Measurements from ENCODE around the gene RNPEPL1. TPM values are rescaled to one million over a fixed set of nuclear protein-coding genes. Genes with fewer than 3 reads are reported as not detected.

The RNPEPL1 gene
- total RNA-seq, 1 donor from 2014 or later = 22.7 TPM

GRCh38 chr2:240551288-240551687, 17.0 kb upstream of the RNPEPL1 start:
- TF ChIP-seq CTCF (IDR thresholded peaks at IDR 0.05; ENCODE audit: insufficient read depth, low read depth, low read length) = no peak
- TF ChIP-seq EZH2 (IDR thresholded peaks at IDR 0.05; ENCODE audit: insufficient read depth, low read length) = no peak
- H3K4me1 Mint-ChIP-seq (ENCODE audit: low read depth, unreplicated experiment) = no peaks in the 10 kb centered on the region
- peaks cover 15% of the 10 kb centered on the region for H3K36me3 Mint-ChIP-seq (ENCODE audit: low read depth, unreplicated experiment)
- H4K20me1 ChIP-seq (ENCODE audit: insufficient read depth, low read length) = no peaks in the 10 kb centered on the region
- peaks cover 6% of the 10 kb centered on the region for H3K9me3 Mint-ChIP-seq (ENCODE audit: unreplicated experiment)
- H3K4me1 ChIP-seq (ENCODE audit: insufficient read depth, low read length) = no peaks in the 10 kb centered on the region
- FAIRE-seq = no peak
- no peaks in the 10 kb centered on the region for H3K27me3 ChIP-seq (ENCODE audit: insufficient read depth, low read length)
- H3K27me3 Mint-ChIP-seq (ENCODE audit: low read depth, unreplicated experiment) = no peaks in the 10 kb centered on the region
- no peaks in the 10 kb centered on the region for H3K36me3 ChIP-seq (ENCODE audit: insufficient read depth, low read length)
- H3K79me2 ChIP-seq (ENCODE audit: insufficient read depth, low read length) = peaks cover 9% of the 10 kb centered on the region
- no peak overlapping the region for H3K4me3 Mint-ChIP-seq (ENCODE audit: unreplicated experiment)
- DNase-seq (ENCODE audit: low read depth) = no peak
- H2AFZ ChIP-seq (ENCODE audit: low read depth, low read length) = no peak overlapping the region
- H3K9ac ChIP-seq (ENCODE audit: low read length) = no peak overlapping the region
- no peak overlapping the region for H3K27ac Mint-ChIP-seq (ENCODE audit: unreplicated experiment)
- no peaks in the 10 kb centered on the region for H3K9me3 ChIP-seq (ENCODE audit: insufficient read depth, low read depth, low read length)
- no peak overlapping the region for H3K4me2 ChIP-seq (ENCODE audit: low read length)
- no peak overlapping the region for H3K4me3 ChIP-seq (ENCODE audit: insufficient read depth, low read depth, low read length)
- no peak overlapping the region for H3K27ac ChIP-seq (ENCODE audit: low read depth, low read length)

- H3K4me3 Mint-ChIP-seq (ENCODE audit: unreplicated experiment) = no peak overlapping the region
Measured at GRCh38 chr2:240551811-240552210, 16.5 kb upstream of the RNPEPL1 start.

More at GRCh38 chr2:240551811-240552210, 16.5 kb upstream of the RNPEPL1 start:
- H3K4me1 ChIP-seq (ENCODE audit: insufficient read depth, low read length) = peaks cover 2% of the 10 kb centered on the region
- no peaks in the 10 kb centered on the region for H3K27me3 ChIP-seq (ENCODE audit: insufficient read depth, low read length)
- FAIRE-seq (no peak), DNase-seq (ENCODE audit: low read depth) (no peak)
- no peak overlapping the region for H3K27ac ChIP-seq (ENCODE audit: low read depth, low read length)
- no peaks in the 10 kb centered on the region for H3K36me3 ChIP-seq (ENCODE audit: insufficient read depth, low read length)
- H3K79me2 ChIP-seq (ENCODE audit: insufficient read depth, low read length) = peaks cover 15% of the 10 kb centered on the region
- no peaks in the 10 kb centered on the region for H3K4me1 Mint-ChIP-seq (ENCODE audit: low read depth, unreplicated experiment)
- peaks cover 15% of the 10 kb centered on the region for H3K36me3 Mint-ChIP-seq (ENCODE audit: low read depth, unreplicated experiment)
- H3K4me3 ChIP-seq (ENCODE audit: insufficient read depth, low read depth, low read length) = no peak overlapping the region
- peaks cover 6% of the 10 kb centered on the region for H3K9me3 Mint-ChIP-seq (ENCODE audit: unreplicated experiment)
- no peaks in the 10 kb centered on the region for H3K9me3 ChIP-seq (ENCODE audit: insufficient read depth, low read depth, low read length)
- H2AFZ ChIP-seq (ENCODE audit: low read depth, low read length) = no peak overlapping the region
- TF ChIP-seq EZH2 (IDR thresholded peaks at IDR 0.05; ENCODE audit: insufficient read depth, low read length) (no peak), CTCF (IDR thresholded peaks at IDR 0.05; ENCODE audit: insufficient read depth, low read depth, low read length) (no peak)
- H3K27me3 Mint-ChIP-seq (ENCODE audit: low read depth, unreplicated experiment) = peaks cover 2% of the 10 kb centered on the region
- no peak overlapping the region for H3K27ac Mint-ChIP-seq (ENCODE audit: unreplicated experiment)
- H3K4me2 ChIP-seq (ENCODE audit: low read length) = no peak overlapping the region
- H4K20me1 ChIP-seq (ENCODE audit: insufficient read depth, low read length) = peaks cover 2% of the 10 kb centered on the region
- H3K9ac ChIP-seq (ENCODE audit: low read length) = no peak overlapping the region
